GM18517 (cell line): ENCODE data around the gene DEFB121.
"Not testable (repeated sequence)": the region's sequence is repeated elsewhere in the genome, so short reads cannot be mapped to it uniquely, and the experiment has no call there.

Experiments
- ATAC-seq: cut with Tn5 transposase; IDR thresholded peaks from one replicate; pipeline ENCODE4 v1.9.1; 2021; ENCODE audit warnings: mild to moderate bottlenecking, moderate library complexity; ENCODE audit not compliant: unreplicated experiment

The DEFB121 gene

DNA sequence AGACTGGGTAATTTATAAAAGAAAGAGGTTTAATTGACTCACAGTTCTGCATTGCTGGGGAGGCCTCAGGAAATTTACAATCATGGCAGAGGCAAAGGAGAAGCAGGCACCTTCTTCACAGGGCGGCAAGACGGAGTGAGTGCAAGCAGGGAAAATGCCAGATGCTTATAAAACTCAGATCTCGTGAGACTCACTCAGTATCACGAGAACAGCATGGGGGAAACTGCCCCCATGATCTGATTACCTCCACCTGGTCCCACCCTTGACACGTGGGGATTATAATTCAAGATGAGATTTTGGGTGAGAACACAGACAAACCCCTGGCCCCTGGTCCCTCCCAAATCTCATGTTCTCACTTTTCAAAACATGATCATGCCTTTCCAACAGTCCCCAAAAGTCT lies 41.7 kb downstream of the DEFB121 start:
- ATAC-seq: not testable (repeated sequence)

- ATAC-seq: no peak
Measured at GRCh38 chr20:31363295-31363694, 42.7 kb downstream of the DEFB121 start.

DNA sequence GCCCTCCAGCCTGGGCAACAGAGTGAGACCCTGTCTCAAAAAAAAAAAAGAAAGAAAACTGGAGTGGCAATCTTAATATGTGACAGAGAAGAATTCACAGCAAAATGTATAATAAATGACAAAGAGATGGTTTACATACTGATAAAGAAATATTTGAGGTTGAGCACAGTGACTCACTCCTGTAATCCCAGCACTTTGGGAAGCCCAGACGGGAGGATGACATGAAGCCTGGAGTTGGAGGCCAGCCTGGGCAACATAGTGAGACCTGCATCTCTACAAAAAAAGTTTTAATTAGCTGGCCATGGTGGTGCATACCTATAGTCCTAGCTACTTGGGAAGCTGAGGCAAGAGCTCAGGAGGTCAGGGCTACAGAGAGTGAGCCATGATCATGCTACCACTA lies 50.0 kb downstream of the DEFB121 start:
- no peak for ATAC-seq
